Measurements from ENCODE around the gene RNF157. TPM values are rescaled to one million over a fixed set of nuclear protein-coding genes. Genes with fewer than 3 reads are reported as not detected.

RNF157 gene
- total and polyA plus RNA-seq, 2 of the 13 experiments (the other 11 are each of a cell fraction or from before 2014, with no cell fraction given), result 0.44 to 1.5 TPM

DNA sequence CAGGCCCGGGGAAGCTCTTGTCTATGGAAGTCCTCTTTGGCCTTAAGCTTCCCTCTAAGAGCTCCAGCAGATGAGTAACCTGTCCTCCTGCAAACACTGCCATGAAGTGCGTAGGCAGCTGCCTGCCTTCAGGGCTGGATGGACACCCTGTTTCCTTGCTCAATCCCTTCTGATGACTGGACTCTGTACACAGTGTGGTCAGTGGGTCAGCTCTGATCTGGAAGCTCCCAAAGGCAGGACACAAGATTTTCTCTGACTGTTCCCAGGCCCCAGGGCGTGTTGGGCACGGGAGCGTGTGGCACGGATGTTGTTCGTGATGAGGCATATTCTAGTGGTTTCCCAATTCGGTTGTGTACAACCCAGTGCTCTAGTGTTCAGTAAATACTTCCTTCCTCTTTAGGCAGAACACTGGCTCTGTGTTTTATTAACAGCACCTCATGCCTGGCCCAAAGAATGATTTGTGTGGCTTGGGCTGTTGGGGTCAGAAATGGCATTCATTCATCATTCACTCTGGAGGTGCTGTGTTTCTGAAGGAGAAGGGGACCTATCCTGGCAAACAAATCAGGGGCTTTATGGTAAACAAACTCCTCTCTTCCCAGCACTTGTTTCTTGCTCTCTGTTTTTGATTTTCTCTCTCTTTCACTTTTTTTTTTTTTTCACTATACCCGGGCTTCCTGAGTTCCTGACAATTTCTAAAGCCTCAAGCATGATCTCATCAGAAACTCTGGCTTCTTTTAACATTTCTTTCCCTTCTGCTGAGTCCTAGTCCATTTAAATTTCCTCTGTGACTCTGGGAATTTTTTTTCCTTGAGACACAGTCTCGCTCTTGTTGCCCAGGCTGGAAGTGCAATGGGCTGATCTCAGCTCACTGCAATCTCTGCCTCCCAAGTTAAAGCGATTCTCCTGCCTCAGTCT, 12.0 kb upstream of the RNF157 start (continued):
- TF ChIP-seq, protein P1, sequence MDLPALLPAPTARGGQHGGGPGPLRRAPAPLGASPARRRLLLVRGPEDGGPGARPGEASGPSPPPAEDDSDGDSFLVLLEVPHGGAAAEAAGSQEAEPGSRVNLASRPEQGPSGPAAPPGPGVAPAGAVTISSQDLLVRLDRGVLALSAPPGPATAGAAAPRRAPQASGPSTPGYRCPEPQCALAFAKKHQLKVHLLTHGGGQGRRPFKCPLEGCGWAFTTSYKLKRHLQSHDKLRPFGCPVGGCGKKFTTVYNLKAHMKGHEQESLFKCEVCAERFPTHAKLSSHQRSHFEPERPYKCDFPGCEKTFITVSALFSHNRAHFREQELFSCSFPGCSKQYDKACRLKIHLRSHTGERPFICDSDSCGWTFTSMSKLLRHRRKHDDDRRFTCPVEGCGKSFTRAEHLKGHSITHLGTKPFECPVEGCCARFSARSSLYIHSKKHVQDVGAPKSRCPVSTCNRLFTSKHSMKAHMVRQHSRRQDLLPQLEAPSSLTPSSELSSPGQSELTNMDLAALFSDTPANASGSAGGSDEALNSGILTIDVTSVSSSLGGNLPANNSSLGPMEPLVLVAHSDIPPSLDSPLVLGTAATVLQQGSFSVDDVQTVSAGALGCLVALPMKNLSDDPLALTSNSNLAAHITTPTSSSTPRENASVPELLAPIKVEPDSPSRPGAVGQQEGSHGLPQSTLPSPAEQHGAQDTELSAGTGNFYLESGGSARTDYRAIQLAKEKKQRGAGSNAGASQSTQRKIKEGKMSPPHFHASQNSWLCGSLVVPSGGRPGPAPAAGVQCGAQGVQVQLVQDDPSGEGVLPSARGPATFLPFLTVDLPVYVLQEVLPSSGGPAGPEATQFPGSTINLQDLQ (CRISPR knock-in tag; IDR thresholded peaks at IDR 0.05), result no peak
- TF ChIP-seq MNT (IDR thresholded peaks at IDR 0.05) (peak; percentile 32; the same call in 1 of the 2 replicates), ZFX (CRISPR knock-in tag; IDR thresholded peaks at IDR 0.05; ENCODE audit: low read depth) (peak; percentile 75), ZNF839 (CRISPR knock-in tag; IDR thresholded peaks at IDR 0.05; ENCODE audit: borderline replicate concordance) (0 out of 2 replicates have a peak, but pooled peaks have one; percentile 51), ZNF253 (CRISPR knock-in tag; IDR thresholded peaks at IDR 0.05; ENCODE audit: borderline replicate concordance) (peak; percentile 61; the same call in 1 of the 2 replicates), RFX3 (CRISPR knock-in tag; IDR thresholded peaks at IDR 0.05) (no peak), ADNP (CRISPR knock-in tag; IDR thresholded peaks at IDR 0.05) (no peak), ZNF598 (CRISPR knock-in tag; IDR thresholded peaks at IDR 0.05; ENCODE audit: borderline replicate concordance) (no peak), MAFK (conservative IDR thresholded peaks at IDR 0.05 in 1 of 2, IDR thresholded peaks at IDR 0.05 in 1 of 2; ENCODE audit: low read length in 2 of 2) (peak; percentile 14 to 26; a peak in 1 of 4 replicates), ZSCAN31 (CRISPR knock-in tag; IDR thresholded peaks at IDR 0.05; ENCODE audit: low read depth) (no peak), TFE3 (CRISPR knock-in tag; IDR thresholded peaks at IDR 0.05) (peak; percentile 80), ETV5 (CRISPR knock-in tag; IDR thresholded peaks at IDR 0.05; ENCODE audit: borderline replicate concordance) (peak; percentile 91)
- TF ChIP-seq, protein P2, sequence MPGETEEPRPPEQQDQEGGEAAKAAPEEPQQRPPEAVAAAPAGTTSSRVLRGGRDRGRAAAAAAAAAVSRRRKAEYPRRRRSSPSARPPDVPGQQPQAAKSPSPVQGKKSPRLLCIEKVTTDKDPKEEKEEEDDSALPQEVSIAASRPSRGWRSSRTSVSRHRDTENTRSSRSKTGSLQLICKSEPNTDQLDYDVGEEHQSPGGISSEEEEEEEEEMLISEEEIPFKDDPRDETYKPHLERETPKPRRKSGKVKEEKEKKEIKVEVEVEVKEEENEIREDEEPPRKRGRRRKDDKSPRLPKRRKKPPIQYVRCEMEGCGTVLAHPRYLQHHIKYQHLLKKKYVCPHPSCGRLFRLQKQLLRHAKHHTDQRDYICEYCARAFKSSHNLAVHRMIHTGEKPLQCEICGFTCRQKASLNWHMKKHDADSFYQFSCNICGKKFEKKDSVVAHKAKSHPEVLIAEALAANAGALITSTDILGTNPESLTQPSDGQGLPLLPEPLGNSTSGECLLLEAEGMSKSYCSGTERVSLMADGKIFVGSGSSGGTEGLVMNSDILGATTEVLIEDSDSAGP (CRISPR knock-in tag; IDR thresholded peaks at IDR 0.05; ENCODE audit: borderline replicate concordance), result no peak; the same call in 1 of the 2 replicates
- TF ChIP-seq, protein P3, sequence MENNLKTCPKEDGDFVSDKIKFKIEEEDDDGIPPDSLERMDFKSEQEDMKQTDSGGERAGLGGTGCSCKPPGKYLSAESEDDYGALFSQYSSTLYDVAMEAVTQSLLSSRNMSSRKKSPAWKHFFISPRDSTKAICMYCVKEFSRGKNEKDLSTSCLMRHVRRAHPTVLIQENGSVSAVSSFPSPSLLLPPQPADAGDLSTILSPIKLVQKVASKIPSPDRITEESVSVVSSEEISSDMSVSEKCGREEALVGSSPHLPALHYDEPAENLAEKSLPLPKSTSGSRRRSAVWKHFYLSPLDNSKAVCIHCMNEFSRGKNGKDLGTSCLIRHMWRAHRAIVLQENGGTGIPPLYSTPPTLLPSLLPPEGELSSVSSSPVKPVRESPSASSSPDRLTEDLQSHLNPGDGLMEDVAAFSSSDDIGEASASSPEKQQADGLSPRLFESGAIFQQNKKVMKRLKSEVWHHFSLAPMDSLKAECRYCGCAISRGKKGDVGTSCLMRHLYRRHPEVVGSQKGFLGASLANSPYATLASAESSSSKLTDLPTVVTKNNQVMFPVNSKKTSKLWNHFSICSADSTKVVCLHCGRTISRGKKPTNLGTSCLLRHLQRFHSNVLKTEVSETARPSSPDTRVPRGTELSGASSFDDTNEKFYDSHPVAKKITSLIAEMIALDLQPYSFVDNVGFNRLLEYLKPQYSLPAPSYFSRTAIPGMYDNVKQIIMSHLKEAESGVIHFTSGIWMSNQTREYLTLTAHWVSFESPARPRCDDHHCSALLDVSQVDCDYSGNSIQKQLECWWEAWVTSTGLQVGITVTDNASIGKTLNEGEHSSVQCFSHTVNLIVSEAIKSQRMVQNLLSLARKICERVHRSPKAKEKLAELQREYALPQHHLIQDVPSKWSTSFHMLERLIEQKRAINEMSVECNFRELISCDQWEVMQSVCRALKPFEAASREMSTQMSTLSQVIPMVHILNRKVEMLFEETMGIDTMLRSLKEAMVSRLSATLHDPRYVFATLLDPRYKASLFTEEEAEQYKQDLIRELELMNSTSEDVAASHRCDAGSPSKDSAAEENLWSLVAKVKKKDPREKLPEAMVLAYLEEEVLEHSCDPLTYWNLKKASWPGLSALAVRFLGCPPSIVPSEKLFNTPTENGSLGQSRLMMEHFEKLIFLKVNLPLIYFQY (CRISPR knock-in tag; IDR thresholded peaks at IDR 0.05; ENCODE audit: borderline replicate concordance), result peak; percentile 90; the same call in 1 of the 2 replicates
